ENCODE results near the gene INPP5D. TPM values are rescaled to one million over a fixed set of nuclear protein-coding genes. Genes with fewer than 3 reads are reported as not detected.

INPP5D gene
- total and polyA plus RNA-seq, 7 donors, result 1.2 to 4.2 (median 2.8) TPM

DNA sequence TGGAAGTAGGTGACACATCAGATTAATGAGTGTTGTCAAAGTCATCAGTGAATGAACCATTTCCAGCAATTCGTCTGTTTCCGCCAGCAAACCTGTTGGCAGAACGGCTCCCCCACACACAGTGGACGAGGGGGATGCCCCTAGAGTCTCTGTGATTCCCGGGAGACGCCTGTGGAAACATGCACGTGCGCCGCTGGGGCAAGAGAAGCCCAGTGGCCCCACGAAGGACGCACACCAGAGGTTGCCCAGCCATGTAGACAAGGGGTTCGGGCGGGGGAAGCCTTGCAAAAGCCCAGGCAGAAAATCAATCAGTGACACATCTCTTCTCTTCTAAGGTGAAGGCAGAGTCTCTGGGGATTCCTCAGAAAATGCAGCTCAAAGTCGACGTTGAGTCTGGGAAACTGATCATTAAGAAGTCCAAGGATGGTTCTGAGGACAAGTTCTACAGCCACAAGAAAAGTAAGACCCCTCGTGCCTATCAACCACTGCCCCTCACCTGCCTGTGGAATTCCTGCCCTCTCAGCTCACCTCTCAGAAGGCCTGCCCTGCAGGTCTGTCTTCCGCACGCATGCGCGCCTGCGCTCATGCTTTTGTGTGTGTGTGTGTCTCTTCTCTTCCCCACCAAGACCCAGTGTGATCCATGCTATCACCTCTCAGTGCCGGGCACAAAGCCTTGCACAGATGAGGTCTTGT lies 87.1 kb downstream of the INPP5D start:
- Histone ChIP-seq H3K27me3 (ENCODE audit: insufficient read depth in 3 of 3, low read length in 2 of 3) (peaks cover 0 to 3% (median 0%) of the 10 kb centered on the region in 3 donors), H3K9me3 (no peaks in the 10 kb centered on the region), H3K36me3 (ENCODE audit: insufficient read depth in 1 of 2, low read depth in 1 of 2) (peaks cover 0 to 4% of the 10 kb centered on the region in 2 donors), H3K4me3 (no peak overlapping the region), H3K4me1 (no peaks in the 10 kb centered on the region), H3K27ac (no peak overlapping the region)
- DNase-seq (no peak), ATAC-seq (no peak)
- intact Hi-C loops (cut with DNase I), result no loop called here
- WGBS, 3 donors, result 77 to 83% (median 79%) methylated on average over 22 of the region's 22 CpGs
- TF ChIP-seq, protein P1, sequence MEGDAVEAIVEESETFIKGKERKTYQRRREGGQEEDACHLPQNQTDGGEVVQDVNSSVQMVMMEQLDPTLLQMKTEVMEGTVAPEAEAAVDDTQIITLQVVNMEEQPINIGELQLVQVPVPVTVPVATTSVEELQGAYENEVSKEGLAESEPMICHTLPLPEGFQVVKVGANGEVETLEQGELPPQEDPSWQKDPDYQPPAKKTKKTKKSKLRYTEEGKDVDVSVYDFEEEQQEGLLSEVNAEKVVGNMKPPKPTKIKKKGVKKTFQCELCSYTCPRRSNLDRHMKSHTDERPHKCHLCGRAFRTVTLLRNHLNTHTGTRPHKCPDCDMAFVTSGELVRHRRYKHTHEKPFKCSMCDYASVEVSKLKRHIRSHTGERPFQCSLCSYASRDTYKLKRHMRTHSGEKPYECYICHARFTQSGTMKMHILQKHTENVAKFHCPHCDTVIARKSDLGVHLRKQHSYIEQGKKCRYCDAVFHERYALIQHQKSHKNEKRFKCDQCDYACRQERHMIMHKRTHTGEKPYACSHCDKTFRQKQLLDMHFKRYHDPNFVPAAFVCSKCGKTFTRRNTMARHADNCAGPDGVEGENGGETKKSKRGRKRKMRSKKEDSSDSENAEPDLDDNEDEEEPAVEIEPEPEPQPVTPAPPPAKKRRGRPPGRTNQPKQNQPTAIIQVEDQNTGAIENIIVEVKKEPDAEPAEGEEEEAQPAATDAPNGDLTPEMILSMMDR (IDR thresholded peaks at IDR 0.05), result no peak

DNA sequence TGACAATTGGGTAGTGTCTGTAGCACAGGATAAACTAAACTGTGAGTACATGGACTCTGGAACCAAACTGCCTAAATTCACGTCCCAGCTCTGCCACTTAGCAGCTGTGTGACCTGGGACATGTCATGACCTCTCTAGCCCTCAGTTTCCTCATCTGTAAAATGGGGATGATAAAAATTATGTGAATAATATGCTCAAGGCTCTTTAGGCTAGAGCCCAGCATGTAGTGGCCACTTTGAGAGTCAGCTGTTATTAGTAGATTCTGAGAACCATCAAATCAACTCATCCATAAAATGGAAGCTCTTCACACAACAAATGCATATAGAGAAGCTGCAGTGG lies 87.7 kb downstream of the INPP5D start:
- WGBS, 3 donors, result 77 to 94% (median 78%) methylated on average over 1 of the region's 1 CpG
- Histone ChIP-seq H3K9me3 (no peaks in the 10 kb centered on the region), H3K27ac (no peak overlapping the region), H3K4me1 (no peaks in the 10 kb centered on the region), H3K4me3 (no peak overlapping the region), H3K27me3 (ENCODE audit: insufficient read depth in 3 of 3, low read length in 2 of 3) (peaks cover 0 to 3% (median 0%) of the 10 kb centered on the region in 3 donors), H3K36me3 (ENCODE audit: insufficient read depth in 1 of 2, low read depth in 1 of 2) (peaks cover 0 to 4% of the 10 kb centered on the region in 2 donors)
- TF ChIP-seq, protein P1 (IDR thresholded peaks at IDR 0.05), result no peak
- ATAC-seq (no peak), DNase-seq (no peak)
- intact Hi-C loops (cut with DNase I), result no loop called here

DNA sequence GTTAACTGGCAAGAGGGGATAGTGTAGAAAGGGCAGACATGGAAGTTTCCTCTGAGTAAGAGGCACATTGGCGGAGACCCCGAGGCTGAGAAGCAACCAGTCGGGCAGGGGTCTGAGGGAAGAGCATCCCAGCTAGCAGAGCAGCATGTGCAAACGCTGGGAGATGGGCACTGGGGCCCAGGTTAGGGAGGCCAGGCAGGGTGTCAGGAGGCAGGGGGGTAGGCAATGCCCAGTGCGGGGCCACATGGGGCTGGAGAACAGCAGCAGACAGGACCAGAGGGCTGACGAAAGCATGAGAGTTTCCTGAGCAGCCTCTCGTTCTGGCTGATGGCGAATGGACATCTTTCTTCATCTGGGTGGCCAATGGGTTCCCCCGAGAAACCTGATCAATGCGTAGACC lies 88.2 kb downstream of the INPP5D start:
- ATAC-seq, result no peak
- Histone ChIP-seq H3K9me3 (no peaks in the 10 kb centered on the region), H3K4me3 (no peak overlapping the region), H3K27me3 (ENCODE audit: insufficient read depth in 3 of 3, low read length in 2 of 3) (peaks cover 0 to 3% (median 0%) of the 10 kb centered on the region in 3 donors), H3K27ac (no peak overlapping the region), H3K36me3 (ENCODE audit: insufficient read depth in 1 of 2, low read depth in 1 of 2) (peaks cover 0 to 4% of the 10 kb centered on the region in 2 donors), H3K4me1 (no peaks in the 10 kb centered on the region)
- TF ChIP-seq, protein P1 (IDR thresholded peaks at IDR 0.05), result no peak
- intact Hi-C loops (cut with DNase I), result no loop called here
- DNase-seq, result no peak
- WGBS, 3 donors, result 85 to 89% (median 88%) methylated on average over 10 of the region's 10 CpGs

DNA sequence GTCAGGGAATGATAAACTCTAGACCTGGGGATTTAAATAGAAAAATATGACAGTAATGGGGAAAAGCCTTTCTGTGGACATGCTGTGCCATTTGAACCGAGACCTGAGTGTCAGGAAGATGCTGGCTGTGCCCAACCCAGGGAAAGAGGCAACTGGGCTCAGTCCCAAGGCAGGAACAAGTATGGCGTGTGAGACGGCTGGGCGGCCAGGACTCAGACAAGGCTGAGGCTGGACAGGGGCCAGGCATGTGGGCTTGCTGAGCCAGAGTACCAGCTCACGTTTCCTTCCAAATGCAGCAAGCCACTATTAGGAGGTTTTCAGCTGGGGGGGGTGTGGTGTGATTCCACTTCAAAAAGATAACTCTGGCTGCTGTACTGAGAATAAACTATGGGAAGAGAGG lies 92.4 kb downstream of the INPP5D start:
- Histone ChIP-seq H3K4me1 (no peaks in the 10 kb centered on the region), H3K36me3 (ENCODE audit: insufficient read depth in 1 of 2, low read depth in 1 of 2) (peaks cover 0 to 3% of the 10 kb centered on the region in 2 donors), H3K9me3 (no peaks in the 10 kb centered on the region), H3K27ac (no peak overlapping the region), H3K27me3 (ENCODE audit: insufficient read depth in 3 of 3, low read length in 2 of 3) (no peaks in the 10 kb centered on the region), H3K4me3 (no peak overlapping the region)
- intact Hi-C loops (cut with DNase I), result no loop called here
- 9 to 24% (median 19%) methylated on average over 5 of the region's 5 CpGs for WGBS, 3 donors
- ATAC-seq (peak; percentile 69 to 81 (median 74)), DNase-seq (peak; percentile 48 to 71)
- TF ChIP-seq, protein P1 (IDR thresholded peaks at IDR 0.05), result no peak
